SJSA1 (cell line): ENCODE measurements around the gene POFUT2. TPM values are rescaled to one million over a fixed set of nuclear protein-coding genes. Genes with fewer than 3 reads are reported as not detected.

Experiments
- DNase-seq, 2 experiments: peaks; one replicate each; pipeline ENCODE4 v3.0.0-alpha.2; 2015 to 2020; ENCODE audit warnings: low spot score in 2 of 2, low read depth in 1 of 2
- H3K27ac ChIP-seq: fragments of 250-450 bp; sonication (Bioruptor Pico); 2 replicates; pipeline ENCODE4 v1.5.1; 2020; ENCODE audit warnings: mild to moderate bottlenecking, moderate library complexity
- H3K27me3 ChIP-seq: fragments of 250-450 bp; sonication (Bioruptor Pico); replicated peaks from 2 replicates; pipeline ENCODE4 v1.5.1; 2020; ENCODE audit warnings: mild to moderate bottlenecking, moderate library complexity
- H3K36me3 ChIP-seq: fragments of 250-450 bp; sonication (Bioruptor Pico); 2 replicates; pipeline ENCODE4 v1.5.1; 2020; ENCODE audit warnings: mild to moderate bottlenecking
- H3K4me1 ChIP-seq: fragments of 250-450 bp; sonication (Bioruptor Pico); replicated peaks from 2 replicates; pipeline ENCODE4 v1.6.1; 2021; ENCODE audit warnings: mild to moderate bottlenecking
- H3K4me3 ChIP-seq: fragments of 250-450 bp; sonication (Bioruptor Pico); 2 replicates; pipeline ENCODE4 v1.5.1; 2020; ENCODE audit warnings: mild to moderate bottlenecking
- H3K9me3 ChIP-seq: fragments of 250-450 bp; sonication (Bioruptor Pico); replicated peaks from 2 replicates; pipeline ENCODE4 v1.5.1; 2020; ENCODE audit warnings: mild to moderate bottlenecking
- total RNA-seq: library from RNA; depleted of rRNA; stranded (reverse); fragments of >200 nt; shearing (Covaris generic); gene quantifications from 2 replicates; pipeline ENCODE4 v1.2.3, GENCODE V29; 2014

POFUT2 gene
- total RNA-seq, 1 experiment from 2014 or later: 42.0 TPM

- H3K27ac ChIP-seq: peak overlapping the region; percentile 92
- no peaks in the 10 kb centered on the region for H3K27me3 ChIP-seq
- H3K4me1 ChIP-seq: peaks cover 52% of the 10 kb centered on the region
- peaks cover 6% of the 10 kb centered on the region for H3K36me3 ChIP-seq
- DNase-seq: peak in 1 of 2 experiments; percentile 48
- no peaks in the 10 kb centered on the region for H3K9me3 ChIP-seq
- 0 out of 2 replicates have a peak overlapping the region, but pooled peaks have one; percentile 1 for H3K4me3 ChIP-seq
Measured at GRCh38 chr21:45293726-45294401, 6.2 kb upstream of the POFUT2 start.

- H3K36me3 ChIP-seq: peaks cover 6% of the 10 kb centered on the region
- H3K9me3 ChIP-seq: no peaks in the 10 kb centered on the region
- peak in 1 of 2 experiments; percentile 42 for DNase-seq
- no peaks in the 10 kb centered on the region for H3K27me3 ChIP-seq
- H3K4me1 ChIP-seq: peaks cover 56% of the 10 kb centered on the region
- peak overlapping the region; percentile 92 for H3K27ac ChIP-seq
- H3K4me3 ChIP-seq: no peak overlapping the region
Measured at GRCh38 chr21:45293220-45293725, 5.6 kb upstream of the POFUT2 start.

GRCh38 chr21:45292399-45293219, 4.9 kb upstream of the POFUT2 start:
- Histone ChIP-seq H3K27me3 (no peaks in the 10 kb centered on the region), H3K4me1 (peaks cover 56% of the 10 kb centered on the region), H3K4me3 (no peak overlapping the region), H3K36me3 (peaks cover 6% of the 10 kb centered on the region), H3K9me3 (no peaks in the 10 kb centered on the region), H3K27ac (no peak overlapping the region; the same call in 1 of the 2 replicates)
- peak; percentile 88 to 92 for DNase-seq

GRCh38 chr21:45291613-45292398, 4.1 kb upstream of the POFUT2 start:
- H3K27me3 ChIP-seq: no peaks in the 10 kb centered on the region
- H3K36me3 ChIP-seq: peaks cover 3% of the 10 kb centered on the region
- H3K4me3 ChIP-seq: no peak overlapping the region
- H3K4me1 ChIP-seq: peaks cover 55% of the 10 kb centered on the region
- H3K9me3 ChIP-seq: no peaks in the 10 kb centered on the region
- H3K27ac ChIP-seq: no peak overlapping the region
- DNase-seq: peak in 1 of 2 experiments; percentile 43

GRCh38 chr21:45290948-45291612, 3.4 kb upstream of the POFUT2 start:
- DNase-seq: peak in 1 of 2 experiments; percentile 43
- Histone ChIP-seq H3K36me3 (peaks cover 9% of the 10 kb centered on the region), H3K9me3 (no peaks in the 10 kb centered on the region), H3K4me3 (no peak overlapping the region), H3K4me1 (peaks cover 51% of the 10 kb centered on the region), H3K27ac (no peak overlapping the region), H3K27me3 (no peaks in the 10 kb centered on the region)

- Histone ChIP-seq H3K4me1 (peaks cover 39% of the 10 kb centered on the region), H3K27me3 (no peaks in the 10 kb centered on the region), H3K9me3 (no peaks in the 10 kb centered on the region), H3K36me3 (peaks cover 21% of the 10 kb centered on the region), H3K27ac (no peak overlapping the region), H3K4me3 (no peak overlapping the region)
- DNase-seq: peak in 1 of 2 experiments; percentile 33
Measured at GRCh38 chr21:45289655-45290515, 2.2 kb upstream of the POFUT2 start.

- no peaks in the 10 kb centered on the region for H3K27me3 ChIP-seq
- peaks cover 32% of the 10 kb centered on the region for H3K4me1 ChIP-seq
- no peaks in the 10 kb centered on the region for H3K9me3 ChIP-seq
- no peak for DNase-seq
- H3K4me3 ChIP-seq: no peak overlapping the region
- no peak overlapping the region for H3K27ac ChIP-seq
- H3K36me3 ChIP-seq: peaks cover 29% of the 10 kb centered on the region
Measured at GRCh38 chr21:45289134-45289533, 1.4 kb upstream of the POFUT2 start.

- Histone ChIP-seq H3K27ac (no peak overlapping the region), H3K4me1 (peaks cover 25% of the 10 kb centered on the region), H3K27me3 (no peaks in the 10 kb centered on the region), H3K36me3 (peaks cover 36% of the 10 kb centered on the region), H3K9me3 (no peaks in the 10 kb centered on the region), H3K4me3 (peak overlapping the region; percentile 85)
- peak in 1 of 2 experiments; percentile 43 for DNase-seq
Measured at GRCh38 chr21:45288441-45288841, 746 bp upstream of the POFUT2 start.

- peaks cover 45% of the 10 kb centered on the region for H3K36me3 ChIP-seq
- H3K27me3 ChIP-seq: no peaks in the 10 kb centered on the region
- H3K4me3 ChIP-seq: peak overlapping the region; percentile 22
- H3K9me3 ChIP-seq: no peaks in the 10 kb centered on the region
- no peak overlapping the region for H3K27ac ChIP-seq
- DNase-seq: peak in 1 of 2 experiments; percentile 42
- H3K4me1 ChIP-seq: peaks cover 9% of the 10 kb centered on the region
Measured at GRCh38 chr21:45286671-45287437, 841 bp downstream of the POFUT2 start.

GRCh38 chr21:45285266-45285931, 2.3 kb downstream of the POFUT2 start:
- no peak overlapping the region for H3K27ac ChIP-seq
- peaks cover 58% of the 10 kb centered on the region for H3K36me3 ChIP-seq
- H3K4me3 ChIP-seq: no peak overlapping the region
- H3K4me1 ChIP-seq: peaks cover 8% of the 10 kb centered on the region
- no peaks in the 10 kb centered on the region for H3K9me3 ChIP-seq
- H3K27me3 ChIP-seq: no peaks in the 10 kb centered on the region
- peak in 1 of 2 experiments; percentile 36 for DNase-seq

GRCh38 chr21:45284456-45284741, 3.3 kb downstream of the POFUT2 start:
- DNase-seq: no peak
- H3K27me3 ChIP-seq: no peaks in the 10 kb centered on the region
- peaks cover 68% of the 10 kb centered on the region for H3K36me3 ChIP-seq
- H3K4me3 ChIP-seq: no peak overlapping the region
- no peak overlapping the region for H3K27ac ChIP-seq
- peaks cover 8% of the 10 kb centered on the region for H3K4me1 ChIP-seq
- no peaks in the 10 kb centered on the region for H3K9me3 ChIP-seq
